T-cell (primary cell): Measurements from ENCODE around the gene GTPBP1. TPM values are rescaled to one million over a fixed set of nuclear protein-coding genes. Genes with fewer than 3 reads are reported as not detected.

ENCODE experiments used
- ATAC-seq, 4 experiments: fragments of 200-7000 bp in 3 of 4; fragments of 150-1000 bp in 1 of 4; cut with Tn5 transposase; replicated peaks in 1 of 4; 1 replicate in 3 of 4; 2 replicates in 1 of 4; pipeline ENCODE4 v1.10.0; 2021; ENCODE audit warnings: moderate library complexity in 3 of 4, mild to moderate bottlenecking in 2 of 4, moderate number of reproducible peaks in 1 of 4
- CTCF ChIA-PET, 2 donors: fragments of 300-600 bp; sonication (Branson Sonifier 250); formaldehyde crosslinking; loops; one replicate each; lab custom pipeline; 2022; ENCODE audit warnings: antibody characterized with exemption in 2 of 2; lab: Charles Lee
- POLR2A ChIA-PET, 2 donors: fragments of 300-600 bp; sonication (Branson Sonifier 250); formaldehyde crosslinking; loops; one replicate each; lab custom pipeline; 2022; ENCODE audit warnings: antibody characterized with exemption in 2 of 2; lab: Charles Lee
- DNase-seq, 35 experiments: peaks; one replicate each; pipeline versions ENCODE4 v3.0.0 to v3.0.0-alpha.2; 2013 to 2023
- H3K27ac ChIP-seq: one replicate; pipeline ENCODE4 v1.5.1; 2013; ENCODE audit warnings: low read length
- H3K27me3 ChIP-seq, 2 experiments: replicated peaks in 1 of 2; 1 replicate in 1 of 2; 2 replicates in 1 of 2; pipeline versions ENCODE4 v1.6.1 to v1.7.0; 2013; ENCODE audit warnings: low read length in 1 of 2, mixed read lengths in 1 of 2; ENCODE audit not compliant: control insufficient read depth in 2 of 2, insufficient read depth in 2 of 2; ENCODE audit errors: extremely low read depth in 1 of 2
- H3K36me3 ChIP-seq, 2 donors: 1 replicate in 1 of 2; 2 replicates in 1 of 2; pipeline versions ENCODE4 v1.6.1 to v1.7.0; 2013; ENCODE audit warnings: low read length in 1 of 2; ENCODE audit not compliant: control insufficient read depth in 2 of 2, insufficient read depth in 1 of 2; ENCODE audit errors: extremely low read depth in 1 of 2
- H3K4me1 ChIP-seq, 2 experiments: 1 replicate in 1 of 2; 2 replicates in 1 of 2; pipeline versions ENCODE4 v1.6.1 to v1.7.0; 2013; ENCODE audit warnings: low read length in 2 of 2, mixed read lengths in 1 of 2; ENCODE audit not compliant: insufficient read depth in 2 of 2, control insufficient read depth in 1 of 2; ENCODE audit errors: extremely low read depth in 1 of 2
- H3K4me3 ChIP-seq, 2 donors: 1 replicate in 1 of 2; 2 replicates in 1 of 2; pipeline versions ENCODE4 v1.5.1 to v1.7.0; 2013; ENCODE audit warnings: mild to moderate bottlenecking in 2 of 2, low read length in 1 of 2, moderate library complexity in 1 of 2; ENCODE audit not compliant: control insufficient read depth in 1 of 2; ENCODE audit errors: extremely low read depth in 1 of 2
- H3K9me3 ChIP-seq: 2 replicates; pipeline ENCODE4 v1.7.0; 2013
- H3K27ac Mint-ChIP-seq, 2 donors: one replicate each; pipeline ENCODE4 v1.8.0; 2020 to 2021; ENCODE audit warnings: mild to moderate bottlenecking in 2 of 2, mixed read lengths in 2 of 2
- H3K27me3 Mint-ChIP-seq, 2 donors: one replicate each; pipeline ENCODE4 v1.8.0; 2021 to 2022; ENCODE audit warnings: mixed read lengths in 2 of 2
- H3K36me3 Mint-ChIP-seq: one replicate; pipeline ENCODE4 v1.8.0; 2021; ENCODE audit warnings: mixed read lengths
- H3K4me1 Mint-ChIP-seq, 3 donors: one replicate each; pipeline ENCODE4 v1.8.0; 2020 to 2022; ENCODE audit warnings: mixed read lengths in 3 of 3, mild to moderate bottlenecking in 1 of 3
- H3K4me3 Mint-ChIP-seq, 3 donors: one replicate each; pipeline ENCODE4 v1.8.0; 2020 to 2022; ENCODE audit warnings: mild to moderate bottlenecking in 3 of 3, mixed read lengths in 3 of 3, moderate library complexity in 3 of 3
- H3K9me3 Mint-ChIP-seq, 3 donors: one replicate each; pipeline ENCODE4 v1.8.0; 2020 to 2022; ENCODE audit warnings: mixed read lengths in 3 of 3
- WGBS: methylation state at CpG from one replicate; pipeline ENCODE4 v1.1.5; 2013; ENCODE audit warnings: missing lambda C conversion rate; ENCODE audit not compliant: insufficient coverage; 5-methylcytosine and 5-hydroxymethylcytosine counted together
- total RNA-seq, 35 experiments: library from RNA in 6 of 35; stranded (reverse) in 6 of 35; fragments of 120-200 nt in 1 of 35; gene quantifications; one replicate each; pipeline versions ENCODE4 v1.2.1 to v1.2.4 and lab custom pipeline; 2013 to 2026

Gene GTPBP1
- total RNA-seq, 5 donors from 2014 or later (not counting 1 experiment from before 2014, with no cell fraction given) = 79.1 to 229 (median 83.3) TPM

DNA sequence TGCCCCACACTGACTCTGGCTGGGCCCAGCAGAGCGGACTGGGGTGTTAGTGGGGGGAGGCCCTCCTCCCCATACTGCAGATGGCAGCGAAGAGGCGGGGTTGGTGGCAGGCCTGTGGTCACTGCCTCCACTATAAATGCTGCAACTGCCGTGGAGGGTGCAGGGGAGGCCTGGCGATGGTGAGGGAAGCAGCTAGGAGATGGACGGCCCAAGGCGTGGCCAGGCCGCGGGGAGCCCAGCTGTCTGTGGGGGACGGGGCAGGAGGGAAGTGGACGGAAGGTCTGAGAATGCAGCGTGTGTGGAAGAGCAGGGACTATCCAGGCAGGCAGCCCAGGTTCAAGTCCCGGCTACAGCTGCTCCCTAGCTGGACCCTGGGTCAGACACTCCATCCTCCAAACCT, 69.9 kb downstream of the GTPBP1 start:
- H3K9me3 ChIP-seq = no peaks in the 10 kb centered on the region
- H3K36me3 ChIP-seq = peaks cover 0 to 6% of the 10 kb centered on the region in 2 donors
- peaks cover 0 to 4% of the 10 kb centered on the region in 2 experiments for H3K4me1 ChIP-seq
- H3K4me3 ChIP-seq = no peak overlapping the region
- H3K27me3 Mint-ChIP-seq = no peaks in the 10 kb centered on the region
- WGBS = 85% methylated on average over 5 of the region's 13 CpGs
- H3K27ac ChIP-seq = no peak overlapping the region
- peaks cover 20% of the 10 kb centered on the region for H3K36me3 Mint-ChIP-seq
- CTCF ChIA-PET = no interaction called here
- no peak overlapping the region for H3K4me3 Mint-ChIP-seq
- H3K27me3 ChIP-seq = peaks cover 0 to 7% of the 10 kb centered on the region in 2 experiments
- ATAC-seq (no peak), DNase-seq (no peak)
- POLR2A ChIA-PET = no interaction called here
- H3K4me1 Mint-ChIP-seq = peaks cover 0 to 6% (median 1%) of the 10 kb centered on the region in 3 donors
- no peaks in the 10 kb centered on the region for H3K9me3 Mint-ChIP-seq
- no peak overlapping the region for H3K27ac Mint-ChIP-seq

DNA sequence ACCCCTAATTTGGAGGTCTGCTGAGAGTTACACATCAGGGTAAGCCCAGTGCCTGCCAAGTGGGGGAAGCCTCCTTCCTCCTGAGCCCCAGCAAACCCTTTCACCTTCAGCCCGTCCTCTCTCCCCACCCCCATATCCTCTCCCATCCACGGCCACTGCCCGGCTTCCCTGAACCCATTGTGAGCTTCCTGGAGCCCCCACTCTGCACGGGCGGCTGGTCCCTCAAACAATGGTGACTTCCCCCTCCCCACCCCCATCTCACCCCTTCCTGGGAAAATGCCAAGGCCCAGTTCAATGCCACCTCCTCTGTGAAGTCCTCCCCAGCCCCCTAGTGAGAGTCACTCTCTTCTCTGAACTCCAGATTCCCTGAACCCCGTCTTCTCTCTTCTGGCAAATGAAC, 70.3 kb downstream of the GTPBP1 start:
- Mint-ChIP-seq H3K4me3 (no peak overlapping the region), H3K27ac (no peak overlapping the region), H3K4me1 (peaks cover 0 to 6% (median 1%) of the 10 kb centered on the region in 3 donors), H3K36me3 (peaks cover 20% of the 10 kb centered on the region), H3K9me3 (no peaks in the 10 kb centered on the region), H3K27me3 (no peaks in the 10 kb centered on the region)
- Histone ChIP-seq H3K4me3 (no peak overlapping the region), H3K27ac (no peak overlapping the region), H3K27me3 (peaks cover 0 to 7% of the 10 kb centered on the region in 2 experiments), H3K36me3 (peaks cover 0 to 6% of the 10 kb centered on the region in 2 donors), H3K4me1 (peaks cover 0 to 4% of the 10 kb centered on the region in 2 experiments), H3K9me3 (no peaks in the 10 kb centered on the region)
- ATAC-seq = no peak
- no peak for DNase-seq
- WGBS = 84% methylated on average over 5 of the region's 6 CpGs
- ChIA-PET POLR2A (no interaction called here), CTCF (no interaction called here)

DNA sequence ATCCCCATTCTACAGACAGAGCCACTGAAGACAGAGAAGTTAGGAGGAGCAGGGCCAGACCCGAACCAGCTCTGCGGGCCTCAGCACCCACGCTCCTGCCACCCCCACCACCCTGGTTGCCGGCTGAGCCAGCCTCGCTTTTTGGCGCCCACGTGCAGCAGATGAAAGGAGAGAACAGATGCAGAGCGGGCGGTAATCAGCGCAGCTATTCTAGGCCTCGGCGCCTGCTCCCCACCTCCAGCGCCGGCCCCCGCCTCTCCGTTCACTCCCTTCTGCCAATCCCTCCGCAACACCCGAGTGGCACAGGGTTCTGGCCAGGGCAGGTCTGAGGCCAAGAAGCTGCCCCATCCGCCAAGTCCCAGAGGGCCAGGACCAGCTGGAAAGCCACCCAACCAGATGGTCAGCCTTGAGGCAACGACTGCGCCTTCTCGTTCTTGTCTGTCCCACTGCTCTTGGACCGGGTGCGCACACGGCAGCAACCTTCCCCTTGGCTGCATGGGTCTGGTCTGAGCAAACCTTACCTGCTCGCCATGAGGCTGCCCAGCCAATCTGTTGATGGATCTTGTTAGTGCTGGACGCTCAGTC, 71.4 kb downstream of the GTPBP1 start:
- no peak overlapping the region for H3K27ac ChIP-seq
- DNase-seq (no peak), ATAC-seq (no peak)
- H3K4me1 Mint-ChIP-seq = peaks cover 2 to 12% (median 3%) of the 10 kb centered on the region in 3 donors
- peaks cover 0 to 10% of the 10 kb centered on the region in 2 donors for H3K36me3 ChIP-seq
- H3K9me3 Mint-ChIP-seq = no peaks in the 10 kb centered on the region
- no peak overlapping the region for H3K4me3 Mint-ChIP-seq
- H3K4me1 ChIP-seq = peaks cover 0 to 4% of the 10 kb centered on the region in 2 experiments
- peaks cover 29% of the 10 kb centered on the region for H3K36me3 Mint-ChIP-seq
- peaks cover 0 to 7% of the 10 kb centered on the region in 2 experiments for H3K27me3 ChIP-seq
- ChIA-PET CTCF (no interaction called here), POLR2A (no interaction called here)
- no peaks in the 10 kb centered on the region for H3K27me3 Mint-ChIP-seq
- no peak overlapping the region for H3K4me3 ChIP-seq
- 90% methylated on average over 23 of the region's 27 CpGs for WGBS
- H3K27ac Mint-ChIP-seq = no peak overlapping the region
- H3K9me3 ChIP-seq = no peaks in the 10 kb centered on the region

DNA sequence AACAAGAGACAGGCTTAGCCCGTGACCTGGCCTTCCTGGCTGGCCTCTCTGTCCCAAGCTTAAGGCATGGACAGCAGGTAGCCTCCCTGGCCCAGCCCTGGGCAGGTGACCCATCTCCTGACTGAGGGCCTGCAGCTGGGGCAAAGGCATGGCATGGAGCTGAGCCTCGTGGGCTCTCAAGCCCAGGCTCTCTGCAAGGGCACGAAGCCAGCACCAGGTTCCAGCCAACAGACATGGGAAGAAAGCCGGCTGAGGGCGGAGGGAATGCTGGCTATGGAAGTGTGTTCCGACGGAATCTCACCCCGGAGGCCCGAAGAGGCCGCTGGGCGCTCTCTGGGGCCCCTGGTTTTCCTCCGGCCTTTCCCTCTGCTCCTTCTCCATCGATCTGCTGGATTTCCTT, 75.3 kb downstream of the GTPBP1 start:
- Mint-ChIP-seq H3K9me3 (no peaks in the 10 kb centered on the region), H3K4me1 (peaks cover 12 to 22% (median 18%) of the 10 kb centered on the region in 3 donors), H3K4me3 (no peak overlapping the region), H3K36me3 (peaks cover 34% of the 10 kb centered on the region), H3K27ac (no peak overlapping the region), H3K27me3 (no peaks in the 10 kb centered on the region)
- CTCF ChIA-PET = no interaction called here
- Histone ChIP-seq H3K4me3 (no peak overlapping the region), H3K9me3 (no peaks in the 10 kb centered on the region), H3K27me3 (no peaks in the 10 kb centered on the region), H3K4me1 (peaks cover 0 to 6% of the 10 kb centered on the region in 2 experiments), H3K36me3 (peaks cover 0 to 15% of the 10 kb centered on the region in 2 donors), H3K27ac (no peak overlapping the region)
- DNase-seq (no peak), ATAC-seq (no peak)
- 95% methylated on average over 5 of the region's 13 CpGs for WGBS
- POLR2A ChIA-PET = no interaction called here

DNA sequence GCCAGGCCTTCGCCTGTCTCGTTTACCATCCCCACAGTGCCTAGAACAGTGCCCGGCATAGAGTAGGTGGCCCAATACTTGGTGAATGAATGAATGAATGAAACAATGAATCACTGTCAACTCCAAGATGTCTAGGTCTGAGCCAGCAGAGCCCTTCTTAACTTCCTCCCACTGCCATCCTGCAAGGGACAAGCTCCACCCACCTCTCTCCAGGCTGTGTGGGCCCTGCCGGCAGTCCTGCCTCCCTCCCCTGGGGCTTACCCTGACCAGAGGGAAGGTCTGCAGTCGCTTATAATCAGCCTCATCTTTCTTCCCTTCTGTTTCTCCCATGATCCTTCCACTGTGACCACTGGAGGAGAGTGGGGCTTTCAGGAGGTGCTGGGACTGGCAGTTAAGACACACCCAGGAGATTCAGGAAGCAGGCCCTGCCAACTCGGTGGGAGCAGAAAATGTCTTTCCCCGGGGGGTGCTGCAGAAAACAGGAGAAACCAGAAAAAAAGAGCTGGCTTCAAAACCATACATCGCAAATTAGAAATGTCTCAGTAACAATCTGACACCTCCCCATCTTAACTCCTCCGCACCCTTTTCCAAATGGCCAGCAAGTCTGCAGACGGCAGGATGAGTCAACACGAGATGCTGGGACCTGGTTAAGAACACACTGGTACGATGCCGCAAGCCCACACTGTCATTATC, 76.8 kb downstream of the GTPBP1 start:
- POLR2A ChIA-PET = no interaction called here
- peaks cover 34% of the 10 kb centered on the region for H3K36me3 Mint-ChIP-seq

More for the DNA sequence above, 76.8 kb downstream of the GTPBP1 start:
- Mint-ChIP-seq H3K4me3 (no peak overlapping the region), H3K27me3 (no peaks in the 10 kb centered on the region), H3K4me1 (peaks cover 12 to 22% (median 18%) of the 10 kb centered on the region in 3 donors), H3K27ac (no peak overlapping the region), H3K9me3 (no peaks in the 10 kb centered on the region)
- DNase-seq (no peak), ATAC-seq (no peak)
- Histone ChIP-seq H3K4me1 (peaks cover 0 to 6% of the 10 kb centered on the region in 2 experiments), H3K27me3 (no peaks in the 10 kb centered on the region), H3K9me3 (no peaks in the 10 kb centered on the region), H3K27ac (no peak overlapping the region), H3K4me3 (no peak overlapping the region), H3K36me3 (peaks cover 2 to 15% of the 10 kb centered on the region in 2 donors)
- WGBS = 86% methylated on average over 5 of the region's 13 CpGs
- CTCF ChIA-PET = no interaction called here
